ENCODE data around the gene DNAH11.

DNAH11 gene, protein sequence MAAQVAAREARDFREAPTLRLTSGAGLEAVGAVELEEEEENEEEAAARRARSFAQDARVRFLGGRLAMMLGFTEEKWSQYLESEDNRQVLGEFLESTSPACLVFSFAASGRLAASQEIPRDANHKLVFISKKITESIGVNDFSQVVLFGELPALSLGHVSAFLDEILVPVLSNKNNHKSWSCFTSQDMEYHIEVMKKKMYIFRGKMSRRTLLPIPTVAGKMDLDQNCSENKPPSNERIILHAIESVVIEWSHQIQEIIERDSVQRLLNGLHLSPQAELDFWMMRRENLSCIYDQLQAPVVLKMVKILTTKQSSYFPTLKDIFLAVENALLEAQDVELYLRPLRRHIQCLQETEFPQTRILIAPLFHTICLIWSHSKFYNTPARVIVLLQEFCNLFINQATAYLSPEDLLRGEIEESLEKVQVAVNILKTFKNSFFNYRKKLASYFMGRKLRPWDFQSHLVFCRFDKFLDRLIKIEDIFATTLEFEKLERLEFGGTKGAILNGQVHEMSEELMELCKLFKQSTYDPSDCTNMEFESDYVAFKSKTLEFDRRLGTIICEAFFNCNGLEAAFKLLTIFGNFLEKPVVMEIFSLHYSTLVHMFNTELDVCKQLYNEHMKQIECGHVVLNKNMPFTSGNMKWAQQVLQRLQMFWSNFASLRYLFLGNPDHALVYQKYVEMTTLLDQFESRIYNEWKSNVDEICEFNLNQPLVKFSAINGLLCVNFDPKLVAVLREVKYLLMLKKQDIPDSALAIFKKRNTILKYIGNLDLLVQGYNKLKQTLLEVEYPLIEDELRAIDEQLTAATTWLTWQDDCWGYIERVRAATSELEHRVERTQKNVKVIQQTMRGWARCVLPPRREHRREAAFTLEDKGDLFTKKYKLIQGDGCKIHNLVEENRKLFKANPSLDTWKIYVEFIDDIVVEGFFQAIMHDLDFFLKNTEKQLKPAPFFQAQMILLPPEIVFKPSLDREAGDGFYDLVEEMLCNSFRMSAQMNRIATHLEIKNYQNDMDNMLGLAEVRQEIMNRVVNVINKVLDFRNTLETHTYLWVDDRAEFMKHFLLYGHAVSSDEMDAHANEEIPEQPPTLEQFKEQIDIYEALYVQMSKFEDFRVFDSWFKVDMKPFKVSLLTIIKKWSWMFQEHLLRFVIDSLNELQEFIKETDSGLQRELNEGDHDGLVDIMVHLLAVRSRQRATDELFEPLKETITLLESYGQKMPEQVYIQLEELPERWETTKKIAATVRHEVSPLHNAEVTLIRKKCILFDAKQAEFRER (N-terminal part only)

DNA sequence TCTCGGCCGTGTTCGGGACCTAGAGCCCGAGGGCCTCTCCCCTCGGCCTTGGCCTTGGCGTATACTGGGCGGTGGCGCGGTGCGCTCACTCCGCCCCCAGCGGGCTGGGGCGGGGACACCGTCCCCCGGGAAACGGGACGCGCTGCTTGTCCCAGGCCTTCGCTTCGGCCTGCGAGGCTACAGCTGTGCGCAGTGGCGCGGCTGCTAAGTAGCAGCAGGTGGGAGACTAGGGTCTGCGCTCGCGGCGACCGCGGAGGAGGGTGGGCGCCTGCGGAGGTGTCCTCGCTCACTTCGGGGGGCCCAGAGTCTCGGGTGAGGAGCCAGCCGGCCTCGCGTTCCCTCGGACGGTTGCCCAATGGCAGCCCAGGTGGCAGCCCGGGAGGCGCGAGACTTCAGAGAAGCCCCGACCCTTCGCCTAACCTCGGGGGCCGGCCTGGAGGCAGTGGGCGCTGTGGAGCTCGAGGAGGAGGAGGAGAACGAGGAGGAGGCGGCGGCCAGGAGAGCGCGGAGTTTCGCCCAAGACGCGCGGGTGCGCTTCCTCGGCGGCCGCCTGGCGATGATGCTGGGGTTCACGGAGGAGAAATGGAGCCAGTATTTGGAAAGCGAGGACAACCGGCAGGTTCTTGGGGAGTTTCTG lies at the start of gene DNAH11:
Gene DNAH11 (plus strand): TSS at position 149 of the 637 bp plus-strand sequence. CDS start 207 bp downstream, at position 356.
- DNase-seq (ENCODE audit: low spot score) = peak; percentile 88
- no peak for TF ChIP-seq CTCF (IDR thresholded peaks at IDR 0.05; ENCODE audit: borderline replicate concordance, control extremely low read depth, extremely low read depth, insufficient read depth, missing control alignments)
- in situ Hi-C loops (cut with MboI; ENCODE audit: low sequenced_read_pairs, unreplicated experiment) = no loop called here

GRCh38 chr7:21495731-21496130 lies 47.1 kb upstream of the DNAH11 start:
- no peak for DNase-seq (ENCODE audit: low spot score)
- TF ChIP-seq CTCF (IDR thresholded peaks at IDR 0.05; ENCODE audit: borderline replicate concordance, control extremely low read depth, extremely low read depth, insufficient read depth, missing control alignments) = no peak
- in situ Hi-C loops (cut with MboI; ENCODE audit: low sequenced_read_pairs, unreplicated experiment) = no loop called here

DNA sequence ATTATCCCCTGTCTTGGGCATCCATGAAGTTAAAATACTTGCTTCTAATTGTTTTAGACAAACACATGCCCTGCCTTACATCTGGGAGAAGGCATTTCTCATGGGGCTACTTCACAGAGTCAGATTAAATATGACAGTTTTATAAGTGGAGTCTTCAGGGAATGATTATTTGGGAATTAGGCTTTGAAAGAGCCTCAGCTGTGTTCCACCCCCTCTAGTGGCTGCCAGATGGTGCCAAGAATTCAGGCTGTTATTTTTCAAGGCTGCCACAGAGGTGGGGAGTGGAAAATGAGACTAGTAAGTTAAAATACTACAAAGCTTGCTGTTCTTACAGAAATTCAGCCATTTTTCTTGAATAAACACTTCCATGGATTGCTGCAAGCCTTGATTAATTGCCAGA lies 45.8 kb upstream of the DNAH11 start:
- no peak for DNase-seq (ENCODE audit: low spot score)
- in situ Hi-C loops (cut with MboI; ENCODE audit: low sequenced_read_pairs, unreplicated experiment) = no loop called here
- TF ChIP-seq CTCF (IDR thresholded peaks at IDR 0.05; ENCODE audit: borderline replicate concordance, control extremely low read depth, extremely low read depth, insufficient read depth, missing control alignments) = no peak

- DNase-seq (ENCODE audit: low spot score) = no peak
- in situ Hi-C loops (cut with MboI; ENCODE audit: low sequenced_read_pairs, unreplicated experiment) = loop anchor here (25.0 kb wide), 1 partner anchor 238 kb away; no protein-coding TSS in a partner anchor
- no peak for TF ChIP-seq CTCF (IDR thresholded peaks at IDR 0.05; ENCODE audit: borderline replicate concordance, control extremely low read depth, extremely low read depth, insufficient read depth, missing control alignments)
These were observed 42.6 kb upstream of the DNAH11 start for GRCh38 chr7:21500117-21500832.

GRCh38 chr7:21504021-21504420 lies 38.8 kb upstream of the DNAH11 start:
- no peak for TF ChIP-seq CTCF (IDR thresholded peaks at IDR 0.05; ENCODE audit: borderline replicate concordance, control extremely low read depth, extremely low read depth, insufficient read depth, missing control alignments)
- no peak for DNase-seq (ENCODE audit: low spot score)
- in situ Hi-C loops (cut with MboI; ENCODE audit: low sequenced_read_pairs, unreplicated experiment) = loop anchor here (25.0 kb wide), 1 partner anchor 242 kb away; no protein-coding TSS in a partner anchor
